GM21737 (cell line): Measurements from ENCODE around the gene HS3ST1.

Source experiments
- ATAC-seq: cut with Tn5 transposase; IDR thresholded peaks from one replicate; pipeline ENCODE4 v1.9.1; 2021; ENCODE audit warnings: mild to moderate bottlenecking, moderate library complexity; ENCODE audit not compliant: unreplicated experiment

HS3ST1 gene

DNA sequence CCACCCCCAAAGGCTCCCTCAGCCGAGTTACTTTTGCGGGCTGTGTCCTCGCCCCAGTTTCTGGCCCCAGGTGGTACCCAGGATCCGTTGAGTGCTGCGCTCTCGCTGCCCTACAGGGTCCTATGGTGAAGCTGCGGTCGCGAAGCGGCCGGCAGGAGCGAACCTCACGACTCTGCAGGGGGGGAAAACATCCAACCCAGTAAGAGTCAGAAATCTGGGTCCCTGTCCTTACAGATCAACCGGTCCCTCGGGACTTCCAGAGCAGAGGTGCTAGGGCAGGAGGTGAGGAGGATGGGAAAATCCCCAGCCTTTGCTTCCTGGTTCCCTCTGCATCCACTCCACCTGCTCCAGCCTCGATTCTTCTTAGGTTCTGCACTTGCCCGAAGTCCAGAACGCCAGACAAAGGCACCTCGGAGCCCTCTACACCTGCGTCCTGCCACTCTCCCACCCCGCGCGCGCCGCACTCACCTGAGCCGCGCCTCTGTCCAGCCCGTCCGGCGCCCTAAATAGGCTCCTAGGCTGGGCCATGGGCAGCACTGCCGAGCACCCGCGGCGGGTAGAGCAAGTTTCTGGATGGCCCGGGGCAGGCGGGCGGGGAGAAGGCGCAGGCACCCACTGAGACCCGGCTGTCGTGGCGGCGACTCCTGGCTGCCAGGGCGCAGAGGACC, at the start of gene HS3ST1:
Gene HS3ST1 (minus strand): TSS at position 664 of the 668 bp plus-strand sequence. CDS start 28,889 bp downstream, outside the sequence.
- peak; percentile 39 for ATAC-seq

DNA sequence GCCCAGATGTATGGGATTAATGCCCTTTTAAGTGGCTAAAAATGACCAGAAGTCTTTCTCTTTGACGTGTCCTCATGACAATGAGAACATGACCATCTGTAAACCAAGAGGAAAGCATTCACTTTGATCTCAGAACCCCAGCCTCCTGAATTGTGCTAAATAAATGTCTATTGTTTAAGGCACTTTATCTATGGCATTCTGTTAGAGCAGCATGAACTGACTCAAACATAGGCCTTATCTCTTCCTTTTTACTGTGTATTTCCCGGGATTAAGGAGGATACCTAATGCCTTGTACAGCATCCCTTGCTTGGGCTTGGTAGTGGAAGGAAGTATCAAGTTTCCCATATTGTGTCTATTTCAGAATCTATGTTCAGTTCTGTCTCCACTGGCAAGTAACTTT, 47.2 kb upstream of the HS3ST1 start:
- no peak for ATAC-seq

DNA sequence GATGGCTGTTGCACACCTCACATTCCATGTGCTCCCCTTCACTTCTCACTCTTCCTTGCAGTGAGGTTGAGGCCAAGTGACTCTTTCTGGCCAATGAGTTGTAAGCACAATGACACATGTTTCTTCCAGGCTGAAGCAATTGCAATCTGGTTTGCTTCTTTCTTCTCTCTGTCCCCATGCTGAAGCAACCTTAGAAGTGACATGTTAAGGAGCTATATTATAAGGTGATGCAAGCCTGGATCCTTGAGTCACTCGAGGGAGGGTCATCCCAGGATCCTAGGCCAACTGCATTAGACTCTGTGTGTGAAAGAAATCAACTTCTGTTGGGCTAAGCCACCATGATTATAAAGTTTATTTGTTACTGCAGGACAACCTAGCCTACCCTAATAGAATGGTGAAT, 45.5 kb upstream of the HS3ST1 start:
- ATAC-seq, result no peak

DNA sequence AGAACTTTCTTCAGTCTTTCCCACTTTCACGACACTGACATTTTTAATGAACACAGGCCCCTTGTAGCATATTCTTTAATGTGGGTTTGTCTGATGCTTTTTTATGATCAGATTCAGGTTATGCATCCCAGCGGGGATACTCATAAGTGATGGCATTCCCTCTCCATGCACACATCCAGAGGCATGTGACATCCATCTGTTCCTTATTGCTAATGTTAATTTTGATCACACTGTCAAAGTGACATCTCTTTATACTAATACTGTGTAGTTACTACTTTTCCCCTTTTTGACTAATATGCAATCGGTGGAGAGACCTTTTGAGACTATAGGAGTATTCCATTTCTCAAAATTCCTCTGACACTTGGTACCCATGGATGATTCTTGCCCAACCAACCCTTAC, 43.8 kb upstream of the HS3ST1 start:
- ATAC-seq, result no peak

DNA sequence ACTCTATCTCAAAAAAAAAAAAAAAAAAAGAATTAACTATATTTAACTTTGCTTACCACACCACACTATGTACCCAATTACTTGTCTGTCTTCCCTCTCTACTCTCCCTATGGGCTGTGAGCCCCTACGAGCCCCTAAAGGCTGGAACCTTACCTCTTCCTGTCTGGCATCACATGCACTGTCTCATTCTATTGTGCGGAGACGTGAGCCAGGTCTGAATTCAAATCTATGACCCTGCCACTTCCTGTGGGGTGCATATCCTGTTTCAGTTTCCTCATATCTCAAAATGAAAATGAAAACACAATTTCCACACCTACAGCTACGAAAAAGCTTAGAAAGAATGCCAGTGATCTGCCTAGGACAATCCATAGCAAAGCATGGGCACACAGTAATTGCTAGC, 42.9 kb upstream of the HS3ST1 start:
- peak; percentile 65 for ATAC-seq

DNA sequence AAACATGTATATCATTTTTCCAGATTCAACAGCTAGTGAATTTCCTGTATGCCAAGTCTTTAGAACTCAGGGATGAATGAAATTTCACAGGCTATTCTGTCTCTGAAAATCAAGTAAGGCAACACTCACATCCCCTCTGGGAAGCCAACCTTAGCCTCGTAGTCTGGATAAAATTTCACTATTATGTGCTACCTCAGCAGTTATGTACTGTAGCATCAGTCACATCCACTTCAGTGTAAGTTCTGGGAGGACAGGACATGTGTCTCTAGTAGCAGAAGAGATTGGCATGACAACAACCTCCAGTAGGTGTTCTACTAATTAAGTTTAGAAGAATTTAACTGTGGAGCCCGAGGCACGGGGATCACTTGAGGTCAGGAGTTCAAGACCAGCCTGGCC, 42.4 kb upstream of the HS3ST1 start:
- no peak for ATAC-seq

DNA sequence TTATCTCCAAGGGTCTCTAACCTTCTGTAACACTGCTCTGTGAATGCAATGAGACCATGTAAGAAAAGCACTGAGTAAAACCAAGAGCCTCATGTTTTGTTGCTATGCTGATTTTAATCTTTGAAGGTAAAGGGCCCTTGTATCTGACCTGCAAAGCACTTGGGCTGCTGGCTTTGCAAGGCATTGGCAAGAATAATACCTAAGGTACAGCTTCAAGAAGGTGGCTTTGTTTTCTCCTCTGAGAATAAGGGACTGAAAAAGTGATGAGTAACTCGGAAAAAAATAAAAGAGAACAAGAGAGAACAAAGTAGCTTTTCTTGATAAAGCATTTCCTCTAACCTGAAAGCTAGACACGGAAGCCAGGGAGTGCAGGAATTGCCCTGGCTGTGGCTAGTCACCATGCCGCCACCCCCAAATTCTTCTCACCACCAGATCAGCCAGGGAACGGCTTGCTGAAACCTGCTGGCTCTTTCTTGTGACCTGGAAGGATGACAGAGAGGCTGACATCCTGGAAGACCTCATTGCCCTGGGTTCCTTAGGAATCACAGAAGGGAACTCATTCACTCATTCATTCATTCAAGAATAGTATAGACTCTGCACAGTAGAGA, 41.8 kb upstream of the HS3ST1 start:
- ATAC-seq, result peak; percentile 43

DNA sequence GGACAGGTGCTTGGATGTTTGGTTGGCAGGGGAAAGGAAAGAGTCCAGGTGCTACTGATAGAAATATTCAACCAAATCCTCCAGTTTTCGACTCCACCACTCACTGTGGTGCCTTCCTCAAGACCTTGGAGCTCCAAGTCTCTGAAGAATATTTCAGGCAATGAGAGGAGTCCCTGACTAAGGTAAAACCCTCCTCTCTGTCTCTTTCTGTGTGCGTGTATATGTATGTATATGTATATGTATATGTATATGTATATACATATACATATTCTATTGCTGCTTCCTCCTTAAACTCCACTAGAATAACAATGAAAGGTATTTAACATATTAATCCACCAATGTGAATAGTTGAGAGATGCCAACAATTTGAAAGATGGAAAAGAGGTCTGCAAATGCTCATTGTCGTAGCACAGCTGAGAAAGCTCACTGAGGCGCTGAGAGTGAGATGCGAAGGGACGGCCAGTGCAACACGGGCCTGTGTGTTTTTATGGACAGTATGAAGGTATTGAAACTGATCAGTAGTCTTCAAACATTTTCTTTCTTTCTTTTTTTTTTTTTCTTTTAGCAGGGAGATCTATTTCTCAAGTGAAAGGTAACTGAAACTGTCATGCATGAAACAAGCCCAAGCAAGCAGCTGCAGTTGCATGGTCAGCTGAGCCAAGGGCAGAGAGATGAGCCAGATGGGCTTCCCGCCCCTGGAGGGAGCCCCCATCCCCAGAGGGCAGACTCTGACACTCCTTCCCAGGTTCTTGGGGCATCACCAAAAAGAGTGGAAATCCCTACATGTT, 41.1 kb upstream of the HS3ST1 start:
- peak; percentile 70 for ATAC-seq

DNA sequence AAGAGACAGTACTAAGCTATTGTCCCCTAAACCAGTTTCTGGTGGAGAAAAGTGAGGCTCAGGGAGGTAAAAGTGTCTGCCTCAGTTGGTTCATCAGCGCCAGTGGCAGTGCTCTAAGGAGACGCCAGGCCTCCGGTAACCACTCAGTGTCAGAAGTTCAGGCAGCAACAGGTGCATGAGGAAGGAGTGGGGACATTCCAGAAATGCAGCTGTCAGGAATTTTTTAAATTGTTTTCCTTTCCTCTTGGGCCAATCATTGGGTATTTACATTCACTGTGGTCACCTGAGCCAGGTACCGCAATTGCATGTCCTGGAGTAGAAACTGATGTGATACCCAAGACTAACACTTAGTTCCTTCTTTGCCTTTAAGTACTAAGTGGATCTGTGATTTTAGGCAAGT, 40.2 kb upstream of the HS3ST1 start:
- ATAC-seq, result no peak

DNA sequence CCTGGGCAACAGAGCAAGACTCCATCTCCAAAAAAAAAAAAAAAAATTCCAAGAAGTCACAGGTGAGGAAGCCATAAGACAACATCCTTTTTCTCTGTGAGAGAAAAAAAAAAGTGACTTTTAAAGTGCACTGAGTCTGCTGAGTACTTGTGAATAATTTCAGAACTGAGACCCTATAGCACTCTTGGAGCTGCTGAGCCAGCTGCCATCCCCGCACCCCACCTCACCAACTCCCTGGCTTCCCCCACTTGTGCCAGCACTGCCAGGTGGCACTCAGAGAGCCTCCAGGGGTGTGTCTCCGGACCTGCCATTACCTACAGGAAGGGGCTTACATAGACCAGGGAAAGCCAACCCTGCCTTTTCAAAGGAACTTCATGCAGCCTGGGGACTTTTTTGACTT, 39.2 kb upstream of the HS3ST1 start:
- no peak for ATAC-seq

DNA sequence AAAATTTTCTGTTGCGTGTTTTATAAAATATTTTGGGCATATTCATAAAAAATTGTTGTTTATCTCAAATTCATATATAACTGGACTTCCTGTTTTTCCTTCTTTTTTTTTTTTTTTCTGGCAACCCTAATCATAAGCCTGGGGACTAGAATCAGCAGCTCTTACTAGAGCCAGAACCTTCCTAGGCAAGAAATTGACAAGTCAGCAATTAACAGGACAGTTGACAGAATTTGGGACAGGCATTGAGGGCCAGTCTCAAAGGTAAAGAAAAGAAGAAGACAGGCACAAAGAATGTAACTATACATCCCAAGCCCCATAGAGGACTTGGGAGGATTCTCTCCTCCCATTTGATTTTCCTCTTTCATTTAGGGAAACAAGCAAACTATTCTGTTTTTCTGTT, 35.0 kb upstream of the HS3ST1 start:
- no peak for ATAC-seq

DNA sequence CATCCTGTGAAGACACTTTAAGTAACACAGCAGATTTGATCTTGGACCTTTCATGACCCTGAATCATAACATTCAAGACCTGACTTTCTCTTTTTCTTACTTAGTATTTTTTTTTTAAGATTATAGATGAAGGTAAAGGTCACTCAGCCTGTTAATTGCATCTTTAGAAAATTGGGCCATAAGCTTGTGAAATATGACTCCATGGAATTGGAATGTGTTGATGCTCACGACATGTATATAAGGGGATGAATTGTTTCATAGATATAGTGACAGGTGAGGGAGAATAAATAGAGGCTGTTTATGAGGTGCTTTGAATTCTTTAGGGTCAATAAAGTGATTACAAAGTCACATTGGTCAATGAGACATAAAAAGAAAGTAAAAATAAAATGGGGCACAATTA, 27.7 kb upstream of the HS3ST1 start:
- ATAC-seq, result no peak

DNA sequence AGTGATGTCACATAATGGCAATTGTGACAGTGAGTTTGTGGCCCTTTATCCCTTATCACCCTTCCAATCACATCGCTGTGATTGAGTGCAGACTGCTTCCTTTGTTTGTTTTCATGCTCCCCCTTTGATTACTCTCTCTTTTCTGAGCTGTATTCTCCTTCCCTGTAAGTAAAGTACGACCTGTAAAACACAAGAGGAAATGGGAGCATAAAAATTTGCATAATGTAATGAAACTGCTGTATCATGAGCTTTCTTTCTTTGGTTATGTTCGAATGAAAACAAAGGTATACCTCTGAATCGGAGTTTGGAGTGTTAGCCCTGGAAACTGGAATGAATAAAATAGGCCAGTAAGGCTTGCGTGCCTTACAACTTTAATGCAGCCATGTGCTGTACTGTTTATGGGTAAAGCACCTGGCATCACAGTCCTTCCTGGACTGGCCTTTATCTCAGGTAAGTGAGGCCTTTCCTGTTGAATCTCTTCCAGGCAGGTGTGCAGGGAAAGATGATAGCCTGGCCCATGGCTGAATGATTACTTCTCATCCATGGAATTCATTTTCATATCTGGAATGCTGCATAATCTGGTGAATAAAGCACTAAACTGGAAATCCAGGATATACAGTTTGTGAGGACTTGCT, 26.6 kb upstream of the HS3ST1 start:
- no peak for ATAC-seq

DNA sequence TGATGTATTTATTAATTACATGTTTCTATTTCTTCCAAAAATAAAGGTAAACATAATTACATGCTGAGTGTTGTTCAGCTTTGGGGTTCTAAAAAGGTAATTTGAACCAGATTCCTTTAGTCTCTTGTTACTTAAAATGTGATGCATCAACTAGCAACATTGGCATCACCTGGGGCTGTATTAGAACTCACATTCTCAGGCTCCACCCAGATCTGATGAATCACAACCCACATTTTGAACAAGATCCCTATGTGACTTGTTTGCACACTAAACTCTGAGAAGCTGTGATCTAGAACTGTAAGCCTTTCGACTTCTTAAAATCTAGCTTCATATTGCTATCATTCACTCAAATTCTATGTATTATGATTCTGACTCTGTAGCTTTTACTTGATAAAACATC, 23.0 kb upstream of the HS3ST1 start:
- no peak for ATAC-seq

DNA sequence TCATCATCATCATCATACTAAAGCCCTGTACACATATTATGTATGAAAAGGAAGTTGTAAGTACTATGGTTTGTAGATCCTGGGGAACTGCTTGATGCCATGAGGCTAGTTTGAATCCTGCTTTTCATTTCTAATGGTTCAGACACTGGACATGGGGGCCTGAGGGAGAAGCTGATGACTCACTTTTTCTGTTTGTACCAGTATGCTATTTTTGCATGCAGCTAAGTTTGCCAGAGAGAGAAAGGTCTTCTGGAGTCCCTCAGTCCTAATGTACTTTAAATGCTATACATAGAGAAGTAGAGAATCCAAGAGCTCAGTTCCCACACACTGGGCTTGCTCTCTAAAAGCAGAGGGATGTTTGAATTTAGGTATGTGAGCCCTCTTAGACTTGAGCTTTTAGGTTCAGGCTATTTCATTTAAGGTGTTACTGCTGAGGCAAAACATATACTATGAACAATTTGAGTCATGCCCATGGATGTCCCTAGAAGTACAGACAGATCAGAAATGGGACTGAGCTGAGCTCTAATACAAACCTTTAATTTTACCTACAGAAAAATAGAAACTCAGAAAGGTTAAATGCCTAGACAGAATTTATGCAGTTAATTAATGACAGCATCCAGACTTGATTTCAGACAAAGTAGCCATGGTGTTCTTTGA, 17.6 kb upstream of the HS3ST1 start:
- ATAC-seq, result no peak

DNA sequence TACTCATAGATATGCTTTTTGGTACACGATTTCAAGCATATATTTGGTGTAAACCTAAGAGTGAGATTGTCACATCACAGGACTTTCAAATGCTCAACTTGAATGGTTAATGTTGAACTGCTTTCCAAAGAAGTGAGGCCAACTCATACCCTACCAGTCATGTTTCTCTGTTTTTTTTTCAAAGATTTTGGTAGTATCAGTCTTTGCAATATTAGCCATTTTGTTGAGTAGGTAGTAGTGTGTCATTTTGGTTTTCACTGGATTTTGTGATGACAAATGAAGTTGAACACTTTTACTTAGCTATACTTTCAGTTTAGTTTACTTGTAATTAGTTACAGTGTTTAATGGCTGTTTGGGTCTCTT, 12.5 kb upstream of the HS3ST1 start:
- no peak for ATAC-seq

DNA sequence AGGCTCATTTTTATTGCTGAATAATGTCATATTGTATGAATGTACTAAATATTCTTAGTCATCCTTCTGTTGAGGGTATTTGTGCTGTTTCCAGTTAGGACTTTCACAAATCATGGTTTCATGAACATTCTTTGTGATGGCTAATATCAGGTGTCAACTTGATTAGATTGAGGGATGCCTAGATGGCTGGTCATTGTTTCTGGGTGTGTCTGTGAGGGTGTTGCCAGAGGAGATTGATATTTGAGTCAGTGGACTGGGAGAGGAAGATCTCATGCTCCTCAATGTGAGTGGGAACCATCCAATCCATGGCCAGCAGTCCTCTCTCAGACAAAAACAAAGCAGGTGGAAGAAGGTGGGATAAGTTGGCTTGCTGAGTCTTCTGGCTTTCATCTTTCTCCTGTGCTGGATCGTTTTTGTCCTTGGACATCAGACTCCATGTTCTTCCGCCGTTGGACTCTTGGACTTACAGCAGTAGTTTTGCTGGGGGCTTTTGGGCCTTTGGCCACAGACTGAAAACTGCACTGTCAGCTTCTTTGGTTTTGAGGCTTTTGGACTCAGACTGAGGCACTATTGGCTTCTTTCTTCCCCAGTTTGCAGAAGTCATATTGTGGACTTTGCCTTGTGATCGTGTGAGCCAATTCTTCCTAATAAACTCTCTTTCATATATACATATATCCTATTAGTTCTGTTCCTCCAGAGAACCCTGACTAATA, 11.9 kb upstream of the HS3ST1 start:
- no peak for ATAC-seq

DNA sequence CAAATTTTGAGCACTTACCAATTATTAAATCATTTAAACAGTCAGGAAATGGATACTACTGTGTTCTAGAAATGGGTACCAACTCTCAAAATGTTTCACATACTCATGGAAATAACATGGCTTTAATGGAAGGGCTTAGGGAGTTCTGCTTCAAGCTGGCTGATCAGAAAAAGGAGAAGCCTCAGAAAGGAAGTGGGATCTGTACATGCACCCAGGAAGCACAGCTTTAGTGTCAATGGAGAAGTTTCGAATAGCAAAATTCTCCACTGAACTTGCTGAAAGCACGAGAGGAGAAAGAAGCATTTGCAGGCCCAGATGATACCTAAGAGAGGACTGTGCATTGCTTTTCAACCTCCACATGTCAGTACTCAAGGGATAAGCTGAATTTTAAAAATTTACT, 11.1 kb upstream of the HS3ST1 start:
- no peak for ATAC-seq

DNA sequence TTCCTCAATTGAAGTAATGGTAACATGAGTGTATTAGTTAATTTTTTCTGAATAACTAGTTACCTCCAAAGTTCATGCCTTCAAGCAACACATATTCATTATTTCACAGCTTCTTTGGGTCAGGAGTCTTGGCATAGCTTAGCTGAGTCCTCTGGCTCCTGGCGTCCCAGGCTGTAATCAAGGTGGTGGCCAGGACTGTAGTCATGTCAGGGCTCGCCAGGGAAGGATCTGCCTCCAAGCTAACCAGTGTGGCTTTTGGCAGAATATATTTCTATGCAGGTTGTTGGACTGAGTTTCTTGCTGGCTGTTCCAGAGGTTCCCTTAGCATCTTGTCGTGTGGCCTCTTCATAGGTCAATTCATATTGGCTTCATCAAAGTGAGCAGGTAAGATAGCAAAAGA, 10.0 kb upstream of the HS3ST1 start:
- no peak for ATAC-seq

DNA sequence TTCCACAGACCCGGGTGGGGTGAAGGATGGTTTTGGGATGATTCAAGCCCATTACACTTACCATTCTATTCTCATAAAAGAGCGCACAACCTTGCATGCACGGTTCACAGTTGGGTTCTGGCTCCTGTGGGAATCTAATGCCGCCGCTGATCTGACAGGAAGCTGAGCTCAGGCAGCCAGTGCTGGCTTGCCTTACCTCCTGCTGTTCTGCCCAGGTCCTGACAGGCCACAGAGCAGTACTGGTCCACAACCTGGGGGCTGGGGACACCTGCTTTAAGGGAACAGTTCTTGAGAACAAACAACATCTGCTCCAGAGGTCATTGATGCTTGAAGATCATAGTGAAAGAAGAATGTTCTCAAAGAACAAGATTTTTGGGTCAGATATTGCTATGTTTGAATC, 8.0 kb upstream of the HS3ST1 start:
- peak; percentile 68 for ATAC-seq

DNA sequence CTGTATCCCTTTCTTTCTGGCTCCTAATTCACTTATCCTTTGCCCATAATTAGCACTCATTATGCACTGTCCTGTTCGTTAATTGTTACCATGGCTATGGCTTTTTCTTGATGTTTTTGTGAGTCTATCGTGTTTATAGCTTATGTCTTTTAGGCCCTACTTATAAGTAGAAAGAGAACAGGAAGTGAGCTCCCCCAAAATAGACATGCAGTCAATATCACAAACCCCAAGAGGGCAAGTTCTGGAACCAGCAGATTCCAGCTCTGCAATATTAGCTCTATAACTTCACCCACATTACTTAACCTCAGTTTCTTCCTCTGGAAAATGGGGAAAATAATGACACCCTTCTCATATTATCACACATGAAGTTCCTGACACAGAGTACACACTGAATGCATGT, 7.4 kb upstream of the HS3ST1 start:
- ATAC-seq, result peak; percentile 59
